B cell (primary cell): Measurements from ENCODE around the gene FBN2. TPM values are rescaled to one million over a fixed set of nuclear protein-coding genes. Genes with fewer than 3 reads are reported as not detected.
"Not testable (repeated sequence)": the region's sequence is repeated elsewhere in the genome, so short reads cannot be mapped to it uniquely, and the experiment has no call there.

Experiments
- ATAC-seq: fragments of 200-7000 bp; cut with Tn5 transposase; one replicate; pipeline ENCODE4 v1.10.0; 2021; ENCODE audit warnings: low read depth, mild to moderate bottlenecking, moderate number of reproducible peaks, moderate library complexity
- CTCF ChIA-PET: fragments of 350-600 bp; sonication (Branson Sonifier 250); formaldehyde crosslinking; loops from one replicate; lab custom pipeline; 2021; ENCODE audit warnings: antibody characterized with exemption, inconsistent platforms; lab: Charles Lee
- POLR2A ChIA-PET: fragments of 350-600 bp; sonication (Branson Sonifier 250); formaldehyde crosslinking; loops from one replicate; lab custom pipeline; 2021; ENCODE audit warnings: antibody characterized with exemption; lab: Charles Lee
- DNase-seq: peaks from one replicate; pipeline ENCODE4 v3.0.0; 2013
- H2AFZ ChIP-seq: 2 replicates; pipeline ENCODE4 v1.6.1; 2012; ENCODE audit warnings: mild to moderate bottlenecking, low read depth, low read length; ENCODE audit not compliant: insufficient read depth, poor library complexity, severe bottlenecking
- H3K27ac ChIP-seq, 2 donors: 1 replicate in 1 of 2; 2 replicates in 1 of 2; pipeline ENCODE4 v1.5.1; 2012 to 2013; ENCODE audit warnings: low read length in 2 of 2, mild to moderate bottlenecking in 2 of 2, moderate library complexity in 1 of 2
- H3K27me3 ChIP-seq, 4 experiments: fragments of 200-600 bp in 1 of 4; sonication (generic) in 1 of 4; replicated peaks in 1 of 4; 1 replicate in 2 of 4; 2 replicates in 2 of 4; pipeline versions ENCODE4 v1.6.1 to v1.7.0; 2013 to 2016; ENCODE audit warnings: low read length in 3 of 4, mild to moderate bottlenecking in 2 of 4, mixed read lengths in 1 of 4, moderate library complexity in 1 of 4; ENCODE audit not compliant: insufficient read depth in 4 of 4, control insufficient read depth in 3 of 4; ENCODE audit errors: control extremely low read depth in 1 of 4
- H3K36me3 ChIP-seq, 2 experiments: replicated peaks in 1 of 2; 1 replicate in 1 of 2; 2 replicates in 1 of 2; pipeline versions ENCODE4 v1.6.1 to v1.7.1; 2013; ENCODE audit warnings: low read length in 1 of 2; ENCODE audit not compliant: insufficient read depth in 2 of 2, control insufficient read depth in 1 of 2; ENCODE audit errors: control extremely low read depth in 1 of 2, extremely low read depth in 1 of 2
- H3K4me1 ChIP-seq, 2 donors: fragments of 200-600 bp in 1 of 2; sonication (generic) in 1 of 2; 1 replicate in 1 of 2; 2 replicates in 1 of 2; pipeline versions ENCODE4 v1.5.1 to v1.6.1; 2013 to 2017; ENCODE audit warnings: low read length in 2 of 2; ENCODE audit not compliant: control insufficient read depth in 2 of 2, insufficient read depth in 2 of 2
- H3K4me2 ChIP-seq: replicated peaks from 2 replicates; pipeline ENCODE3; 2012; ENCODE audit warnings: mild to moderate bottlenecking, low read depth, low read length; ENCODE audit not compliant: poor library complexity, severe bottlenecking
- H3K4me3 ChIP-seq, 5 experiments: fragments of 200-600 bp in 1 of 5; sonication (generic) in 1 of 5; 1 replicate in 3 of 5; 2 replicates in 2 of 5; pipeline versions ENCODE4 v1.5.1 to v1.7.0; 2011 to 2016; ENCODE audit warnings: low read length in 4 of 5, mild to moderate bottlenecking in 4 of 5, low read depth in 2 of 5, control low read depth in 1 of 5, moderate library complexity in 1 of 5; ENCODE audit not compliant: insufficient read depth in 1 of 5; ENCODE audit errors: control extremely low read depth in 1 of 5, extremely low read depth in 1 of 5
- H3K79me2 ChIP-seq: fragments of 200-600 bp; sonication (generic); one replicate; pipeline ENCODE4 v1.6.0; 2016; ENCODE audit warnings: low read length; ENCODE audit not compliant: control insufficient read depth, insufficient read depth
- H3K9ac ChIP-seq: fragments of 200-600 bp; sonication (generic); 2 replicates; pipeline ENCODE4 v1.6.1; 2017; ENCODE audit warnings: mild to moderate bottlenecking, low read length, moderate library complexity
- H3K9me3 ChIP-seq, 3 donors: one replicate each; pipeline versions ENCODE4 v1.6.1 to v1.7.1; 2013; ENCODE audit warnings: low read length in 2 of 3; ENCODE audit not compliant: control insufficient read depth in 2 of 3, insufficient read depth in 1 of 3; ENCODE audit errors: control extremely low read depth in 1 of 3
- H4K20me1 ChIP-seq: 2 replicates; pipeline ENCODE4 v1.6.0; 2012; ENCODE audit warnings: mild to moderate bottlenecking, low read length; ENCODE audit not compliant: insufficient read depth, control insufficient read depth, poor library complexity, severe bottlenecking
- H3K27ac Mint-ChIP-seq: one replicate; pipeline ENCODE4 v1.8.0; 2021; ENCODE audit warnings: mixed read lengths
- H3K27me3 Mint-ChIP-seq: one replicate; pipeline ENCODE4 v1.8.0; 2021; ENCODE audit warnings: mixed read lengths
- H3K4me1 Mint-ChIP-seq: one replicate; pipeline ENCODE4 v1.8.0; 2021; ENCODE audit warnings: mixed read lengths
- H3K4me3 Mint-ChIP-seq: one replicate; pipeline ENCODE4 v1.8.0; 2021; ENCODE audit warnings: mixed read lengths
- H3K9me3 Mint-ChIP-seq: one replicate; pipeline ENCODE4 v1.8.0; 2022; ENCODE audit warnings: mixed read lengths; ENCODE audit not compliant: insufficient read depth
- EZH2 ChIP-seq: IDR thresholded peaks from 2 replicates; pipeline ENCODE4 v1.6.1; 2012; ENCODE audit warnings: borderline replicate concordance, low read depth, mild to moderate bottlenecking, moderate library complexity, low read length; ENCODE audit not compliant: insufficient read depth, poor library complexity, severe bottlenecking
- WGBS: methylation state at CpG from one replicate; pipeline ENCODE4 v1.1.5; 2013; ENCODE audit warnings: missing lambda C conversion rate; ENCODE audit not compliant: insufficient coverage; 5-methylcytosine and 5-hydroxymethylcytosine counted together
- intact Hi-C: fragments of 100-400 bp; cut with micrococcal nuclease; formaldehyde crosslinking; loops from one replicate; pipeline ENCODE4 v1.10.0; 2022
- polyA plus RNA-seq: library from polyadenylated mRNA; depleted of rRNA; stranded (reverse); fragments of >200 nt; gene quantifications from 2 replicates; pipeline ENCODE4 v1.2.3, GENCODE V29; 2012
- total RNA-seq, 2 donors: library from RNA; stranded (reverse); fragments of 120-200 nt in 1 of 2; gene quantifications; 1 replicate in 1 of 2; 2 replicates in 1 of 2; pipeline versions ENCODE4 v1.2.3 to v1.2.4, GENCODE V29; 2013 to 2022
- TF ChIP-seq, protein P1 (sequence below): fragments of 200-600 bp; IDR thresholded peaks from one replicate; pipeline ENCODE4 v1.8.0; 2022; ENCODE audit warnings: antibody characterized with exemption, mild to moderate bottlenecking

The FBN2 gene
- total and polyA plus RNA-seq, 2 donors (not counting 1 experiment from before 2014, with no cell fraction given) = 0.03 TPM; not detected in 1

GRCh38 chr5:128512894-128513293, 25.2 kb downstream of the FBN2 start:
- Histone ChIP-seq H3K27me3 (no peaks in the 10 kb centered on the region), H3K36me3 (no peaks in the 10 kb centered on the region), H3K4me2 (no peak overlapping the region), H4K20me1 (no peaks in the 10 kb centered on the region), H3K27ac (no peak overlapping the region), H3K4me1 (no peaks in the 10 kb centered on the region), H3K79me2 (no peaks in the 10 kb centered on the region), H2AFZ (no peak overlapping the region), H3K4me3 (no peak overlapping the region), H3K9me3 (no peaks in the 10 kb centered on the region), H3K9ac (no peak overlapping the region)
- WGBS = no CpG with 5 or more reads among the region's 2 CpGs
- Mint-ChIP-seq H3K9me3 (no peaks in the 10 kb centered on the region), H3K4me1 (no peaks in the 10 kb centered on the region), H3K27ac (no peak overlapping the region), H3K4me3 (no peak overlapping the region), H3K27me3 (no peaks in the 10 kb centered on the region)
- ChIA-PET POLR2A (no interaction called here), CTCF (interaction anchor here (1.0 kb wide), 1 partner anchor 15 kb away, joined by 3 read pairs; no protein-coding TSS in a partner anchor)
- intact Hi-C loops = no loop called here
- no peak for DNase-seq
- TF ChIP-seq, protein P1, sequence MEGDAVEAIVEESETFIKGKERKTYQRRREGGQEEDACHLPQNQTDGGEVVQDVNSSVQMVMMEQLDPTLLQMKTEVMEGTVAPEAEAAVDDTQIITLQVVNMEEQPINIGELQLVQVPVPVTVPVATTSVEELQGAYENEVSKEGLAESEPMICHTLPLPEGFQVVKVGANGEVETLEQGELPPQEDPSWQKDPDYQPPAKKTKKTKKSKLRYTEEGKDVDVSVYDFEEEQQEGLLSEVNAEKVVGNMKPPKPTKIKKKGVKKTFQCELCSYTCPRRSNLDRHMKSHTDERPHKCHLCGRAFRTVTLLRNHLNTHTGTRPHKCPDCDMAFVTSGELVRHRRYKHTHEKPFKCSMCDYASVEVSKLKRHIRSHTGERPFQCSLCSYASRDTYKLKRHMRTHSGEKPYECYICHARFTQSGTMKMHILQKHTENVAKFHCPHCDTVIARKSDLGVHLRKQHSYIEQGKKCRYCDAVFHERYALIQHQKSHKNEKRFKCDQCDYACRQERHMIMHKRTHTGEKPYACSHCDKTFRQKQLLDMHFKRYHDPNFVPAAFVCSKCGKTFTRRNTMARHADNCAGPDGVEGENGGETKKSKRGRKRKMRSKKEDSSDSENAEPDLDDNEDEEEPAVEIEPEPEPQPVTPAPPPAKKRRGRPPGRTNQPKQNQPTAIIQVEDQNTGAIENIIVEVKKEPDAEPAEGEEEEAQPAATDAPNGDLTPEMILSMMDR = no peak
- no peak for TF ChIP-seq EZH2
- ATAC-seq = no peak

DNA sequence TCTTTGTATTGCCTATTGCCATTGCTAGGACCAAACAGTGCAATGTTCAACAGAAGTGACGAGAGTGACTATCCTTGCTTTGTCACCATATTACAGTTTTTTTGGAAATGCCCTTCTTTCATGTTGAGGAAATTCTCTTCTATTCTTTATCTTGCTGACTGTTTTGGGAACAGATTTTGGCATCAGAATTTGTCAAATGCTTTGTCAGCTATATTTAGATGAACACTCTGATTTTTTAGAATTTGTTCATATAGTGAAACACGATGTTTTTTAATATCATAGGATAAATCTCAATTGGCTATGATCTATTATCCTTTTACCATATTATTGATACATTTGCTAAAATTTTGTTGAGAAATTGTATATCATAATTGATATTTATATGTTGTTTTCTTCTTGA, 31.4 kb downstream of the FBN2 start:
- H3K4me3 Mint-ChIP-seq = no peak overlapping the region
- no peak overlapping the region for H3K27ac Mint-ChIP-seq
- H3K9me3 ChIP-seq = peaks cover 0 to 9% (median 0%) of the 10 kb centered on the region in 3 donors
- CTCF ChIA-PET = no interaction called here
- H4K20me1 ChIP-seq = no peaks in the 10 kb centered on the region
- no CpG with 5 or more reads among the region's 2 CpGs for WGBS
- no peaks in the 10 kb centered on the region for H3K4me1 Mint-ChIP-seq
- DNase-seq (no peak), ATAC-seq (no peak)
- no peaks in the 10 kb centered on the region for H3K4me1 ChIP-seq
- H3K4me2 ChIP-seq = no peak overlapping the region
- intact Hi-C loops = no loop called here
- no peak overlapping the region for H2AFZ ChIP-seq
- no peaks in the 10 kb centered on the region for H3K27me3 ChIP-seq
- H3K9ac ChIP-seq = no peak overlapping the region
- H3K4me3 ChIP-seq = no peak overlapping the region
- peaks cover 10% of the 10 kb centered on the region for H3K9me3 Mint-ChIP-seq
- no peaks in the 10 kb centered on the region for H3K36me3 ChIP-seq
- no peaks in the 10 kb centered on the region for H3K27me3 Mint-ChIP-seq
- POLR2A ChIA-PET = no interaction called here
- no peak for TF ChIP-seq EZH2
- TF ChIP-seq, protein P1 = no peak
- H3K79me2 ChIP-seq = no peaks in the 10 kb centered on the region
- H3K27ac ChIP-seq = no peak overlapping the region

DNA sequence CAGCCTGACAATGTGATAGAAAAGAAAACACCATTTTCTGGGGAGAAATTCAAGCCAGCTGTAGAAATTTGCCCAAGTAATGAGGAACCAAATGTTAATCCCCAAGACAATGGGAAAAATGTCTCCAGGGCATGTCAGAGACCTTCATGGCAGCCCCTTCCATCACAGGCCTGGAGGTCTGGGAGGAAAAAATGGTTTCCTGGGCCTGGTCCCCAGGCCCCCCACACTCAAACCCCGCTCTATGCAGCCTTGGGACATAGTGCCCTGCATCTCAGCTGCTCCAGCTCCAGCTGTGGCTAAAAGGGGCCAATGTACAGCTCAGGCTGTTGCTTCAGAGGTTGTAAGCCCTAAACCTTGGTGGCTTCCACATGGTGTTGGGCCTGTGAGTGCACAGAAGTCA, 34.3 kb downstream of the FBN2 start:
- H4K20me1 ChIP-seq, CTCF ChIA-PET, H3K4me1 ChIP-seq, H3K27ac ChIP-seq, H3K4me1 Mint-ChIP-seq, H3K27me3 Mint-ChIP-seq, intact Hi-C loops, H3K36me3 ChIP-seq, H3K27me3 ChIP-seq, H3K4me3 Mint-ChIP-seq, POLR2A ChIA-PET, H3K4me3 ChIP-seq, H3K4me2 ChIP-seq, H3K79me2 ChIP-seq, ATAC-seq, H3K9me3 ChIP-seq, DNase-seq, H2AFZ ChIP-seq, H3K9ac ChIP-seq, H3K27ac Mint-ChIP-seq: not testable (repeated sequence)
- H3K9me3 Mint-ChIP-seq = peaks cover 10% of the 10 kb centered on the region
- WGBS = no CpG with 5 or more reads among the region's 1 CpG
